SU-DHL-6 (cell line): ENCODE results near the gene URM1.

Experiments
- H2AFZ ChIP-seq: fragments of 200-600 bp; sonication (generic); 2 replicates; pipeline ENCODE4 v1.6.1; 2014; ENCODE audit warnings: low read depth, mild to moderate bottlenecking, moderate library complexity, mixed read lengths, antibody characterized with exemption, low read length; ENCODE audit not compliant: severe bottlenecking
- H3F3A ChIP-seq: fragments of 200-600 bp; shearing (Covaris generic); 2 replicates; pipeline ENCODE4 v1.6.0; 2016; ENCODE audit warnings: antibody characterized with exemption, mild to moderate bottlenecking; ENCODE audit not compliant: insufficient read depth
- H3K27ac ChIP-seq: fragments of 200-600 bp; sonication (generic); 2 replicates; pipeline ENCODE4 v1.5.1; 2016; ENCODE audit warnings: low read depth, mild to moderate bottlenecking, low read length, moderate library complexity, mixed read lengths
- H3K27me3 ChIP-seq: fragments of 200-600 bp; sonication (generic), shearing (Covaris generic); 2 replicates; pipeline ENCODE4 v1.6.0; 2014; ENCODE audit warnings: mild to moderate bottlenecking, low read length
- H3K36me3 ChIP-seq: fragments of 200-600 bp; sonication (generic); 2 replicates; pipeline ENCODE4 v1.6.1; 2014; ENCODE audit warnings: mild to moderate bottlenecking, low read length, mixed read lengths
- H3K4me2 ChIP-seq: fragments of 300-600, 200-600 bp; shearing (Covaris generic), sonication (generic); 2 replicates; pipeline ENCODE4 v1.6.0; 2014; ENCODE audit warnings: low read length, low read depth, mild to moderate bottlenecking; ENCODE audit not compliant: poor library complexity, severe bottlenecking
- H3K4me3 ChIP-seq: fragments of 200-600 bp; sonication (generic); 2 replicates; pipeline ENCODE4 v1.5.1; 2014; ENCODE audit warnings: antibody characterized with exemption, low read length, mild to moderate bottlenecking, mixed read lengths; ENCODE audit not compliant: insufficient read depth, poor library complexity, severe bottlenecking
- H3K79me2 ChIP-seq: fragments of 200-600 bp; sonication (generic); 2 replicates; pipeline ENCODE4 v1.6.1; 2014; ENCODE audit warnings: mild to moderate bottlenecking, low read length, moderate library complexity; ENCODE audit not compliant: insufficient read depth
- H3K9ac ChIP-seq: fragments of 200-600 bp; sonication (generic); 2 replicates; pipeline ENCODE4 v1.7.0; 2014; ENCODE audit warnings: mild to moderate bottlenecking, low read length
- H3K9me2 ChIP-seq: fragments of 200-600 bp; sonication (generic); replicated peaks from 2 replicates; pipeline ENCODE4 v1.6.1; 2014; ENCODE audit warnings: low read length; ENCODE audit not compliant: insufficient read depth
- H3K9me3 ChIP-seq: fragments of 200-600 bp; sonication (generic); 2 replicates; pipeline ENCODE4 v1.6.1; 2014; ENCODE audit warnings: low read length, mixed read lengths; ENCODE audit not compliant: insufficient read depth
- H4K20me1 ChIP-seq: fragments of 200-600 bp; sonication (generic); 2 replicates; pipeline ENCODE4 v1.6.1; 2014; ENCODE audit warnings: low read depth, mild to moderate bottlenecking, antibody characterized with exemption, low read length, moderate library complexity, mixed read lengths
- EZH2phosphoT487 ChIP-seq: fragments of 200-600 bp; sonication (generic), shearing (Covaris generic); conservative IDR thresholded peaks from 2 replicates; pipeline ENCODE4 v1.6.1; 2018; ENCODE audit warnings: mild to moderate bottlenecking, antibody characterized with exemption, low read length, moderate library complexity, mixed read lengths
- TF ChIP-seq, protein P1 (sequence below): fragments of 200-600 bp; sonication (generic); IDR thresholded peaks from one replicate; pipeline ENCODE4 v1.5.1; 2017; ENCODE audit warnings: antibody characterized with exemption, mild to moderate bottlenecking, low read length, moderate library complexity; ENCODE audit not compliant: insufficient read depth, poor library complexity, severe bottlenecking

URM1 gene

DNA sequence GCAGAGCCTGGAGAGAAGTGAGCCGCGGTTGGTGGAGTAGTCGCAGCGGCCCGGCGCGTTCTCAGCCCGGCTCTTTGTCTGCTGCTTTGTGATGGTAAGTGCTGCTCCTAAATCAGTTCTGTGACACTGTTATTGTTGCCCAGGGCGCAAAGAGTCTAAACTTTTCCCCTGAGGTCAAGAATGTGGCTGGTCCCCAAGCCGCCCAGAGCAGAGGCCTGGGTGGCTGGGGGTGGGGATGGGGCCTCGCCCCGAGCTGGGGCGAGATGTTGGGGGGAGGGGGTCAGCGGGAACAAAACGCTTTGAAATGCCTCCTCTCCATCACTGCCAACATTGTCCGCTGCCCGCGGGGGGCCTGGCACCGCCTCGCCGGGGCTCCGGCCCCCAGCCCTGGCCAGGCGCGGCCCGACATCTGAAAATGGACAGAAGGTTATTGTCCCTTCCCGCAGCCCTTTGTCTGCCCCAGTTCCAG, 37.8 kb downstream of the URM1 start:
- Histone ChIP-seq H3K9ac (no peak overlapping the region), H3K4me3 (no peak overlapping the region), H3K4me2 (no peak overlapping the region), H3K79me2 (no peaks in the 10 kb centered on the region), H3K27ac (no peak overlapping the region), H2AFZ (no peak overlapping the region), H3K36me3 (no peaks in the 10 kb centered on the region), H3K9me3 (no peaks in the 10 kb centered on the region), H3K27me3 (no peaks in the 10 kb centered on the region), H4K20me1 (no peaks in the 10 kb centered on the region), H3K9me2 (no peaks in the 10 kb centered on the region), H3F3A (no peaks in the 10 kb centered on the region)
- TF ChIP-seq, protein P1, sequence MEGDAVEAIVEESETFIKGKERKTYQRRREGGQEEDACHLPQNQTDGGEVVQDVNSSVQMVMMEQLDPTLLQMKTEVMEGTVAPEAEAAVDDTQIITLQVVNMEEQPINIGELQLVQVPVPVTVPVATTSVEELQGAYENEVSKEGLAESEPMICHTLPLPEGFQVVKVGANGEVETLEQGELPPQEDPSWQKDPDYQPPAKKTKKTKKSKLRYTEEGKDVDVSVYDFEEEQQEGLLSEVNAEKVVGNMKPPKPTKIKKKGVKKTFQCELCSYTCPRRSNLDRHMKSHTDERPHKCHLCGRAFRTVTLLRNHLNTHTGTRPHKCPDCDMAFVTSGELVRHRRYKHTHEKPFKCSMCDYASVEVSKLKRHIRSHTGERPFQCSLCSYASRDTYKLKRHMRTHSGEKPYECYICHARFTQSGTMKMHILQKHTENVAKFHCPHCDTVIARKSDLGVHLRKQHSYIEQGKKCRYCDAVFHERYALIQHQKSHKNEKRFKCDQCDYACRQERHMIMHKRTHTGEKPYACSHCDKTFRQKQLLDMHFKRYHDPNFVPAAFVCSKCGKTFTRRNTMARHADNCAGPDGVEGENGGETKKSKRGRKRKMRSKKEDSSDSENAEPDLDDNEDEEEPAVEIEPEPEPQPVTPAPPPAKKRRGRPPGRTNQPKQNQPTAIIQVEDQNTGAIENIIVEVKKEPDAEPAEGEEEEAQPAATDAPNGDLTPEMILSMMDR: no peak

DNA sequence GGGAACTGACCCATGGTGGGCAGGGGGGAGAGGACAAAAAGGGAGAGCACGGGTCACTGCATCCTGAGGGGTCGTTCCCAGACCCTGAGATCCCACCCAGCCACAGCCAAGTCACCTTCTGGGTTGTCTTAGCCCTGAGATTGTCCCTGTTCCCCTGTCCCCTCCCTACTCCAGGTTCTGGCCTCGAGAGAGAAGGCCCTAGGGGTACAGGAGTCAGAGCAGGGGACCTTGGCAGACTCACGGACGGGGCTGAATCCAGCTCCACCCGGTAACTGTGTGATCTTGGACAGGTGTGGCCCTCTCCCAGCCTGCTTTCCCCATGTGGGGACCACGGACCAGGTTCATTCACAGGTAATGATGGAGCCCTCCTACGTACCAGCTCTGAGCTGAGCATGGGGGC, 38.3 kb downstream of the URM1 start:
- no peak for TF ChIP-seq EZH2phosphoT487
- TF ChIP-seq, protein P1: no peak

DNA sequence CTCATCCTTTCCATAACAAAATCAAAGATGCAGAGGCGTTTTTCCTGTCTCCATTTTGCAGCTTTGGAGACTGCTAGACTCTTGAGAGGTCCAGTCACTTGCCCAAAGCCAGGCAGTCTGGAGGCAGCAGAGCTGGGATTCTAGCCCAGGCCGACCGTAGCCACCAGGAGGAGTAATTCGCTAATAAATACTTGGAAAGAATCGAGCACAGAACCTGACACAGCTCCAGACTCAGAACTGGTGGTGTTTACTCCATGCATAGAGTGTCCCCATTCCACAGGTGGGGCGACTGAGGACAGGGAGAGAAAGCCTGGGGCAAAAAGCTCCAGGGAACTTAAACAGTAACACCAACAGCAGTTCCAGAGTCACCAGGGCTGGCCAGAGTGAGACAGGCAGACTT, 38.8 kb downstream of the URM1 start:
- H3K36me3 ChIP-seq: no peaks in the 10 kb centered on the region
- H3K9me3 ChIP-seq: no peaks in the 10 kb centered on the region
- H3K4me3 ChIP-seq: no peak overlapping the region
- H3K79me2 ChIP-seq: no peaks in the 10 kb centered on the region
- H3F3A ChIP-seq: no peaks in the 10 kb centered on the region
- no peaks in the 10 kb centered on the region for H4K20me1 ChIP-seq
- no peak overlapping the region for H3K27ac ChIP-seq
- H2AFZ ChIP-seq: no peak overlapping the region
- H3K9me2 ChIP-seq: no peaks in the 10 kb centered on the region
- H3K9ac ChIP-seq: no peak overlapping the region
- TF ChIP-seq EZH2phosphoT487: no peak
- TF ChIP-seq, protein P1: no peak
- H3K4me2 ChIP-seq: no peak overlapping the region
- H3K27me3 ChIP-seq: no peaks in the 10 kb centered on the region

More for the DNA sequence above, 38.3 kb downstream of the URM1 start:
- no peaks in the 10 kb centered on the region for H3K27me3 ChIP-seq
- no peak overlapping the region for H2AFZ ChIP-seq
- H3F3A ChIP-seq: no peaks in the 10 kb centered on the region
- H3K9me2 ChIP-seq: no peaks in the 10 kb centered on the region
- no peak overlapping the region for H3K4me3 ChIP-seq
- H3K9ac ChIP-seq: no peak overlapping the region
- no peaks in the 10 kb centered on the region for H3K9me3 ChIP-seq
- no peaks in the 10 kb centered on the region for H3K79me2 ChIP-seq
- no peak overlapping the region for H3K27ac ChIP-seq
- no peaks in the 10 kb centered on the region for H4K20me1 ChIP-seq
- no peaks in the 10 kb centered on the region for H3K36me3 ChIP-seq
- H3K4me2 ChIP-seq: no peak overlapping the region
